NCI-H1436 treated with DMSO at 0.1 percent for 48 hours (cell line): Measurements from ENCODE around the gene ADAMTS2.
"Not testable (repeated sequence)": the region's sequence is repeated elsewhere in the genome, so short reads cannot be mapped to it uniquely, and the experiment has no call there.

Experiments used
- DNase-seq: peaks from one replicate; lab custom pipeline; 2025; lab: John Stamatoyannopoulos, UW

The ADAMTS2 gene

DNA sequence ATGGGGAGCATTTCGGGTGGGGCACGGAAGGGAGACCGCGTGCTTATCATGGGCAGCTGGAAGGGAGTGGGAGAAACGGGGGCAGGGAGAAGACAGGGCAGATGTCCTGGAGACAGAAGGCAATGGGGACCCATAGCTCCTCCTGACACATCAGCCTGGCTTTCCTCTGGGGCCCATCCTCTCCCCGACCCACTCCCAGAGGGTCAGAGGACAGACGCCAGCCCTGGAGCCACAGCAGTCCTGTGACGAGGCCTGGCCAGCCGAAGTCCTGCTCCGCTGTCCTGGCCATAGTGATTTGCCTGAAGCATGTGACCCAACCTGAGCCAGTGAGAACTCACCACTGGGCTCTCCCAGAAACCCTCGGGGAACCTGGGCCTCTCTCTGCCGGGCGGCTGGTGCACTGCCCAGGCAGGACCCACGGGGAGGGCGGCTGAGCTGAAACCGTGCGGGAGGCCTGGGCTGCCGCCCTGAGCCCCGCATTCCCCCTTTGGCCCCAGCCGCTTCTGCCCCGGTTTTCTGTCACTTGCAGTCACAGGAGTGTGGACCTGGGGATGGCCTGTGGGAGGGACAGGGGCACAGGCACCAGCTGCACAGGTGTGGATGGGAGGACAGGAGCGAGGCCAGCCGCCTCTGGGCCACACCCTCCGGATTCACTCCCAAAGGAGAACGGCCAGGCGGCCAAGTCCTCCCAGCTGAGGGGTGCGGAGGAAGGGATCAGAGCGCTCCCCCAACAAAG, 19.8 kb downstream of the ADAMTS2 start:
- no peak for DNase-seq

DNA sequence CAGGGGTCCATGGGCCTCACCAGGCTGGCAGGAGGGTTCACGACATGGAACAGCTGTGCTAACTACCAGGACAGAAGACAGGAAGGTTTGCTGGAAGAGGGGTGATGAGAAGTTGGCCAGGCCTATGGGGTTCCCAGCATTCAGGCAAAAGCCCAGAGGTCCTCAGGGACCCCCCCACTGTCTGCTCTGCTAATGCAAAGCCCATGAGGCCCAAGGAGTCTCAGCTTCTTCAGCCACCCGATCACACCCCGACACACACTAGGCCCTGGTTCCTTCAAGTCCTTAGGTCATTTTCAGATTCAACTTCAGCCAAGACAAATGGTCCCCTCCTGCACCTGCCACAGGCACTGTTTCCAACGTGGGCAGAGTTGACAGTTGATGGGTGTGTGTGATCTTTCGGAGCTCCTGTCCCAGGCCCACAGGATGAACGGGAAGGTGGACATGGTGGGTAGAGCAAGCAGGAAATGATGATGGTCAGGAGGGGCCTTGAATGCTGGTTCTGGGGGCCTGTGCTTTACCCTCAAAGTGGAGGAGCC, 20.4 kb downstream of the ADAMTS2 start:
- no peak for DNase-seq

- DNase-seq: not testable (repeated sequence)
These were observed 20.9 kb downstream of the ADAMTS2 start for GRCh38 chr5:179324316-179324715.

DNA sequence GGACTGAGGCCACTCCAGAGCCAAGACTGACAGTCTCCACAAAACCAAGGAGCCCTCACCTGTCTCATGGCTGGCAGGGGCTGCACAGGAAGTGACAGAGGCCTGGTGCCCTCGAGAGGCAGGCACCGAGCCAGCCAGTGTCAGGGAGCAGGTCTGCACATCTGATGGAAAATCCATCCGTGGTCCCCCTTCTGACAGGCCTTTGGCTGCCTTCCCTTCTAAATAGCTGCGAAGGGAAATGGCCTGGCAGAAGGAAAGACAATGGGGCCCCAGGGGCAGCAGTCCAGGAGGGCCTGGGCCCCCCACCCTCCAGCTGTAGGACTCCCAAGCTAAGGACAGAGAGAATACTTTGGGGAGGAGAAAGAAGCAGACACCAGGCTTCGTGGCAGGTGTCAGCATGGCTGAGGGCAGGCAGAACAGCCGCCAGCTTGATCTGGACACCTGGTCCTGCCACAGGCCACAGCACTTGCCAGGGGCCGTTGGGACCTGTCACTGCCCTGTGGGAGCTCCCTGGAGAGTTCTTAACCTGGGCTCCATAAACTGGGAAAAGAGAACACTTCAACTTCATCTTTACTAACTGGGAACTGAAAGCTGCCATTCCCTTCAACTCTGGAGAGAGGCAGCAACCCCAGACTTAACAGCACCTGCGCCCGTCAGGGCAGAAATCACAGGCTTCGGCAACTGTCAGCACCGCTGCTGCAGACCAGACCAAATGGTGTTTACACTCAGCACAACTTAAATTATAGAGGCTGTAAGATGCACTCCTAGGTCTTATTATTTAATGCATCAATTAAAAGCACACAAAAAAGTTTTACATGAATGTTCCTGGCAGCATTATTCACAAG, 22.0 kb downstream of the ADAMTS2 start:
- no peak for DNase-seq

- DNase-seq: no peak
These were observed 22.9 kb downstream of the ADAMTS2 start for GRCh38 chr5:179322071-179323025.

- no peak for DNase-seq
These were observed 23.9 kb downstream of the ADAMTS2 start for GRCh38 chr5:179321206-179321987.

DNA sequence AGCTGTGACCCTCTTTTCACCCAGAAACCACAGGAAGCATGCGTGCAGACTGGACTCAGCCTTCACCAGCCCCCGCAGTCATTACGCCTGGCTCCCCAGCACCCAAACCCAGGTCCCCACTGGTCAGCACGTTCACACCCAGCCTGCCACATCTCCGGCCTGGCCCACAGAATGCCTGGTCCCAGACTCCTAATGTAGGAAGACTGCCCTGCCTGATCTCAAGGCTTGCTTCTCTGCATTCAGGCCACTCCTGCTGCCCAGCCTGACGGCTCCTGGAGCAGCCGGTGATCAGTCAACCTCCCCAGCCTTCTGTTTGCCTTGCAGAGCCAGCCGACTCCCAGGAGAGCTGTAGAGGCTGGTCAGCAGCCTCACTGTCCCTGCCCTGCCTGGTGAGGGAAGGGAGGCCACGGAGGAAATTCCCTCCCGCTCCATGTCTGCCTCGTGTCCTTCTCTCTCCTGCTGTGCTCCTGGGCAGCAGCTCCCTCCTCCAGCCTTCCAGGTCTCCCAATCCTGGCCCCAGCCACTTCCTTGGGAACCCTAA, 25.4 kb downstream of the ADAMTS2 start:
- DNase-seq: no peak

DNA sequence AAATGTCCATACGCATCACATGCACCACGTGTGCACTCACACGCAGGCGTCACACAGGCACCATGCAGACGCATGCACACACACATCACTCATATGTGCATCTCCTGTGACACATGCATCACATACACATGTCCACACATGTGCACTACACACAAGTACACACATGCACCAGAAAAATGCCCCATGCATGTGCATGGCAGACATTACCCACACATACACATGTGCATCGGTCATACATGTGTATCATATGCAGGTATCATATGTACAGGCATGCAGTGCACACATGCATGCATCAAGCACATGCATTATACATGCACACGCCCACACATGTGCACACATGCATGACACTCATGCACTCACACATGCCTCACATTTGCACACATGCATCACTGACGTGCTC, 26.1 kb downstream of the ADAMTS2 start:
- no peak for DNase-seq

DNA sequence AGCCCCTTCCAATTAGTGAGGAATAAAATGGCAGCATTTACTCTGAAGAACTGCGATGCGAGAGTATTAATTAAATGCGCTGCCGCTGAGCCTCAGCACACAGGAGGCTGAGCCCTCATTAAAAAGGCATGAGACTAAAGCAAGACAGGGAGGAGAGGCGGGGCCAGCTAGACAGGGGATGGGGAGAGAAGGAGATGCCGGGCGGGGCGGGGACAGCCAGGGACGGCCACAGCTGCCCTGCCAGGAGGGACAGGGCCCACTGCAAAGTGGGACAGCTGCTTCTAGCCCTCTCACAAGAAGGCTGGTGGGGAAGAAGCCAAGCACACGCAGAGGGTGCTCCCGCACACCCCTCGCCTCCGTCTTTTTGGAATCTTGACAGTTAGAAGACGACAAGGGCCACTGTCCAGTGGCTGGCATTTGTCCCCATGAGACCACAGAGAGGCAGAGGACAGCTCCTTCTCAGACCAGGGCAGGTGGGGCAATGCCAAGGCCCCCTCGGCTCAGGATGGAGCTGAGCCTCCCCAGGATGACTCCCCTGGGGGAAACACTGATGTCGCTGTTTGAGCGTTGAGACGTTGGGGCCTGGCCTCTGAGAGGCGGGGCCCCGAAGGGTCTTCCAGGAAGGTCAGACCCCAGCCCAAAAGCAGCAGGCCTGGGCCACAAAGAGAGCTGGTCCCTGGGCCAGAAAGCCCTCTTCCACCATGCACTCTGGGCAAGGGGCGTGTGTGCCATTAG, 26.9 kb downstream of the ADAMTS2 start:
- no peak for DNase-seq

DNA sequence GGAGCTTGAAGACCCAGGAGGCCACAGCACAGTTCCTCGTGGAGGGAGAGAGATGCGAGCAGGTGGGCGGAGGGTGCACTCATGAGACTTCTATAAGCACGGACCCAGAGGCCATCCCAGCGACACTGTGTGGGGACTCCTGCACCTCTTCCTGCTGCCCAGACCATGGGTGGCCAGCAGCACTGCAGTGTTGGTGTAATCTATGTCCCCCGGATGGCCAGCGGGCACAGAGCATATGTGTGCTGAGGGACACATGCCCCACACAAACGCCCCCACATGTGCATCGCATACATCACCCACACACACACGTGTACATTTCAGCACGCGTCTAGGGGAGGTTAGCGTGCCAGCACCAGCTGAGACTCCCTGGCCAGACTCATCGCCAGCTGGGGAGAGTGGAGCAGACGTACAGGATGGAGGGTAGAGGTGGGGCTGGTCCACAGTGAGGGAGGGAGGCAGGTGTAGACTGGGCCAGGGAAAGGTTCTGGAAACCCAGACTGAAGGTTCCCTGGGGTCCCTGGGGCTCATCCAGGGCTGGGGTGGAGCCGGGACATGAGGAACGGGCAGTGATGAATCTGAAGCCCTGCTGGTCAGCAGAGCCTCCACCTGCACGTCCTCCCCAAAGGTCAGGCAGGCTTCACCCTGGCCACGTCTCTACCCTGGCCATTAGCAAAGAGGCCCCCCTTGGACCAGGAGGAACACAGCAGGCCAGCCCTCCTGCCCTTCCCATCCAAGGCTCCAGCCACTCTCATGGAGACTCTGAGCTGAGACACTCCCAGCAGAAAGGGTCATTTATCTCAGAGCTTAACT, 27.6 kb downstream of the ADAMTS2 start:
- DNase-seq: no peak

DNA sequence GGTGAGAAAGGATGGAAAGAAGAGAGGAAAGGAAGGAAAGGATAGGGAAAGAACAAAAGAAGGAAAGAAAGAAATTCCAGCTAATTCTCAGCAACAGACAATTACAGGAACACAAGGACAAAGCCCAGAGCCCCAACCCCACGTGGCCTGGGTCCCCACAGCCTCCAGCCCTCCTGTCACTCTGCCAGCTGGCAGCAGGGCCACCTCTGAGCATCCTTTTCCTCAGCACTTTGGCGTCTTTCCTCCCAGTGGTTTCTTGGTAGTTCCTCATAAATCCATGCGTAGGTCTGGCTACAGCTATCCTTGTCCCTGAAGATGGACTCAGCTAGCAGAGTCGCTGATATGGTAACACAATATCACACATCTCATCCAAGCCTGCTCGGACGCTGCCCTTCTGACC, 28.3 kb downstream of the ADAMTS2 start:
- no peak for DNase-seq

GRCh38 chr5:179316111-179316551, 29.1 kb downstream of the ADAMTS2 start:
- DNase-seq: no peak

DNA sequence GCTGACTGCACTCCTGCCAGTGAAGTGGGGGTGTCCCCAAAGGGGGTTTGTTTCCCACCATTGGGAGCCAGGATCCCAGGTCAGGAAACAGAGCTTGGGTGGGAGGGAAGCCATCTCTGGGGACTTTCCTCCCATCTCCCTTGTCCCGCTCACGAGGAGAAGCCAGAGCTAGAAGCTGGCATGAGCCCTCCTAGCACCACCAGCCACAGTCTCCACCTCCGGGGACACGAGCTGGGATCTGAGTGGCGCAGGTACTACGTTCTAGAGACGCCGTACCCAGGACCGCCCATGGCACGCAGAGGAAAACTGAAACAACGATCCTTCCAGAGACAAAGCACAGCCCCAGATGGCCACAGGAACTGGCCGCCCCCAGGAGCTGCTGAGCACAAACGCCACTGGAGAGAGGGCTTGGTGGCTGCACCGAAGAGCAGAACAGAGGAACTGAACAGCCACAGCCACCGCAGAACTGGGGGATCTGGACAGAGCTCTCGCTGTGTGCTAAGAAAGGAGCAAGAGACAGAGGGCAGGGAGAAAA, 29.8 kb downstream of the ADAMTS2 start:
- no peak for DNase-seq

GRCh38 chr5:179314606-179315355, 30.5 kb downstream of the ADAMTS2 start:
- no peak for DNase-seq

DNA sequence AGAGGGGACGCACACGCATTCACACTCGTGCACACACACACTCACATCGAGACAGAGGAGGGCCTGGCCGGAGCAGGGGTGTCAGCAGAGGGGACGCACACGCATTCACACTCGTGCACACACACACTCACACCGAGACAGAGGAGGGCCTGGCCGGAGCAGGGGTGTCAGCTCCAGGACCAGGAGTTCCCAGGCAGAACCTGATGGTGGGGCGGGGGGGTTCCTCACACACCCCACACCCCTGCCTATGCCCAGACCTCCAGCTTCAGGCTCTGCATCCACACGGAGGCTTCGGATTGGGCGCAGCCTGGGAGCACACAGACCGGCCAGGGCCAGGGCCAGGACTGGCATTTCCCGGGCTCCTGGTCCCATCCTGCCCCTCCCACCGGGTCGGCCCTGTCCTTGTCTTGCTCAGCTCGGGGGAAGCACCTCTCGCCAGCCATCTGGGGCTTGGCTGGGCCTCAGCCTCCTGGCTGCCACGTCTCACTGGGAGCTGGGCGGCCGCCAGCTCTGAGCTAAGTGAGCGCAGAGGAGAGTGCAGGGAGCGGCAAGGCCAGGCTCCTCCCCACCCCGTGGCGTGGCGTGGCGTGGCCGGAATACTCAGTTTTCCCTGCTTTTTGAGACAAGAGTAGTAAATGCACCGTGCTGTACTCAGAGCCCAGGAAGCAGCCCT, 31.3 kb downstream of the ADAMTS2 start:
- no peak for DNase-seq

- DNase-seq: no peak
These were observed 32.6 kb downstream of the ADAMTS2 start for GRCh38 chr5:179312557-179313235.

DNA sequence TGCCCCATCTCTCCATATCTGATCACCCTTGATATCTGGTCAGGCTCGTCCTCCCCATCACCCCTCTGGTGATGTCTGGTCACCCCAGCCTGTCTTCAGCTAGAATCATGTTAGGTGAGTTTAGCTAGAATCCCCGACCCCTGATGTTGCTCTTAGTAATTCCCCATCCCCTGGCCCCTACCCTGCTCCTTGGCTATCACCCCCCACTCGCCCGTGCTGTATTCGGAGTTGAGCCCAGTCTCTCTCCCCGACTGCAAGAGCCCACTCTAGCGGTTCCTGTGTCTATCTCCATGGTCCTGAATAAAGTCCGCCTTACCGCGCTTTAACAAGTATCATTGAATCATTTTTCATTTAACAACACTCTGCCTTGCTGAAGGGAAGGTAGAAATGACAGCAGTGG, 33.7 kb downstream of the ADAMTS2 start:
- DNase-seq: no peak
